HG03432 (cell line): Measurements from ENCODE around the gene PHRF1.
A peak's percentile ranks its signal among the peaks of the same experiment; 100 is the strongest.
"Not testable (repeated sequence)": the region's sequence is repeated elsewhere in the genome, so short reads cannot be mapped to it uniquely, and the experiment has no call there.

Experiments used
- ATAC-seq: cut with Tn5 transposase; IDR thresholded peaks from one replicate; pipeline ENCODE4 v1.9.1; 2021; ENCODE audit warnings: mild to moderate bottlenecking, moderate library complexity; ENCODE audit not compliant: unreplicated experiment

PHRF1 gene

GRCh38 chr11:571802-572185 is 4.5 kb upstream of the PHRF1 start:
- ATAC-seq, result no peak

GRCh38 chr11:573146-573759 is 3.0 kb upstream of the PHRF1 start:
- no peak for ATAC-seq

- not testable (repeated sequence) for ATAC-seq
Observed at GRCh38 chr11:574031-574570, 2.2 kb upstream of the PHRF1 start.

GRCh38 chr11:574632-575312 is 1.5 kb upstream of the PHRF1 start:
- ATAC-seq, result no peak

GRCh38 chr11:575313-575995 is 816 bp upstream of the PHRF1 start:
- peak; percentile 34 for ATAC-seq

GRCh38 chr11:576811-577610 is 741 bp downstream of the PHRF1 start:
- ATAC-seq, result no peak

- ATAC-seq, result no peak
Observed at GRCh38 chr11:577611-577894, 1.3 kb downstream of the PHRF1 start.

GRCh38 chr11:578276-579035 is 2.2 kb downstream of the PHRF1 start:
- no peak for ATAC-seq

- no peak for ATAC-seq
Observed at GRCh38 chr11:579830-580601, 3.7 kb downstream of the PHRF1 start.

GRCh38 chr11:581342-581741 is 5.1 kb downstream of the PHRF1 start:
- no peak for ATAC-seq

GRCh38 chr11:581752-582151 is 5.5 kb downstream of the PHRF1 start:
- ATAC-seq, result no peak

GRCh38 chr11:584287-584686 is 8.0 kb downstream of the PHRF1 start:
- ATAC-seq, result no peak

GRCh38 chr11:586376-587316 is 10.4 kb downstream of the PHRF1 start:
- no peak for ATAC-seq

- no peak for ATAC-seq
Observed at GRCh38 chr11:587546-587945, 11.3 kb downstream of the PHRF1 start.

GRCh38 chr11:587978-588380 is 11.7 kb downstream of the PHRF1 start:
- no peak for ATAC-seq

GRCh38 chr11:589798-590197 is 13.5 kb downstream of the PHRF1 start:
- ATAC-seq, result no peak

GRCh38 chr11:590997-591396 is 14.7 kb downstream of the PHRF1 start:
- ATAC-seq, result no peak

GRCh38 chr11:592501-592900 is 16.2 kb downstream of the PHRF1 start:
- ATAC-seq, result no peak

- ATAC-seq, result no peak
Observed at GRCh38 chr11:592918-593317, 16.6 kb downstream of the PHRF1 start.
